GM12864 (cell line): ENCODE results near the gene TRAF3IP3.

ENCODE experiments used
- DNase-seq: peaks from one replicate; pipeline ENCODE4 v3.0.0-alpha.2; 2011; ENCODE audit warnings: low read depth
- H3K4me3 ChIP-seq: 2 replicates; pipeline ENCODE4 v1.5.1; 2011; ENCODE audit warnings: mild to moderate bottlenecking, low read depth, low read length, control low read depth
- CTCF ChIP-seq: IDR thresholded peaks from 2 replicates; pipeline ENCODE4 v1.5.1; 2011; ENCODE audit warnings: low read depth, mild to moderate bottlenecking, moderate library complexity, low read length, control low read depth, inconsistent platforms; ENCODE audit errors: missing control alignments

Gene TRAF3IP3

GRCh38 chr1:209817691-209818090, 61.8 kb downstream of the TRAF3IP3 start:
- no peak for TF ChIP-seq CTCF
- no peak for DNase-seq
- no peak overlapping the region for H3K4me3 ChIP-seq

- no peak for TF ChIP-seq CTCF
- DNase-seq = no peak
- no peak overlapping the region for H3K4me3 ChIP-seq
Measured at GRCh38 chr1:209819058-209819457, 63.2 kb downstream of the TRAF3IP3 start.

GRCh38 chr1:209820986-209821385, 65.1 kb downstream of the TRAF3IP3 start:
- TF ChIP-seq CTCF = no peak

GRCh38 chr1:209822706-209823105, 66.9 kb downstream of the TRAF3IP3 start:
- no peak for DNase-seq
- no peak overlapping the region for H3K4me3 ChIP-seq

More at GRCh38 chr1:209820986-209821385, 65.1 kb downstream of the TRAF3IP3 start:
- DNase-seq = no peak
- H3K4me3 ChIP-seq = no peak overlapping the region

GRCh38 chr1:209823143-209824041, 67.5 kb downstream of the TRAF3IP3 start:
- no peak for DNase-seq
- peak; percentile 68 for TF ChIP-seq CTCF
- H3K4me3 ChIP-seq = no peak overlapping the region

More at GRCh38 chr1:209822706-209823105, 66.9 kb downstream of the TRAF3IP3 start:
- no peak for TF ChIP-seq CTCF

GRCh38 chr1:209825591-209826434, 70.0 kb downstream of the TRAF3IP3 start:
- DNase-seq = no peak
- TF ChIP-seq CTCF = no peak

More at GRCh38 chr1:209825591-209826434, 70.0 kb downstream of the TRAF3IP3 start:
- H3K4me3 ChIP-seq = no peak overlapping the region
